C4-2B (cell line): ENCODE measurements around the gene ZGPAT.

Experiments used
- ZFX ChIP-seq: fragments of 450-650 bp; IDR thresholded peaks from 2 replicates; pipeline ENCODE4 v1.6.1; 2017
- TF ChIP-seq, protein P1 (sequence below): fragments of 450-650 bp; conservative IDR thresholded peaks from 2 replicates; pipeline ENCODE4 v1.5.1; 2017; ENCODE audit warnings: mild to moderate bottlenecking

GRCh38 chr20:63734946-63735858, 27.4 kb downstream of the ZGPAT start:
- TF ChIP-seq, protein P1, sequence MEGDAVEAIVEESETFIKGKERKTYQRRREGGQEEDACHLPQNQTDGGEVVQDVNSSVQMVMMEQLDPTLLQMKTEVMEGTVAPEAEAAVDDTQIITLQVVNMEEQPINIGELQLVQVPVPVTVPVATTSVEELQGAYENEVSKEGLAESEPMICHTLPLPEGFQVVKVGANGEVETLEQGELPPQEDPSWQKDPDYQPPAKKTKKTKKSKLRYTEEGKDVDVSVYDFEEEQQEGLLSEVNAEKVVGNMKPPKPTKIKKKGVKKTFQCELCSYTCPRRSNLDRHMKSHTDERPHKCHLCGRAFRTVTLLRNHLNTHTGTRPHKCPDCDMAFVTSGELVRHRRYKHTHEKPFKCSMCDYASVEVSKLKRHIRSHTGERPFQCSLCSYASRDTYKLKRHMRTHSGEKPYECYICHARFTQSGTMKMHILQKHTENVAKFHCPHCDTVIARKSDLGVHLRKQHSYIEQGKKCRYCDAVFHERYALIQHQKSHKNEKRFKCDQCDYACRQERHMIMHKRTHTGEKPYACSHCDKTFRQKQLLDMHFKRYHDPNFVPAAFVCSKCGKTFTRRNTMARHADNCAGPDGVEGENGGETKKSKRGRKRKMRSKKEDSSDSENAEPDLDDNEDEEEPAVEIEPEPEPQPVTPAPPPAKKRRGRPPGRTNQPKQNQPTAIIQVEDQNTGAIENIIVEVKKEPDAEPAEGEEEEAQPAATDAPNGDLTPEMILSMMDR: no peak
- no peak for TF ChIP-seq ZFX
